Measurements from ENCODE around the gene DGKB.

DNA sequence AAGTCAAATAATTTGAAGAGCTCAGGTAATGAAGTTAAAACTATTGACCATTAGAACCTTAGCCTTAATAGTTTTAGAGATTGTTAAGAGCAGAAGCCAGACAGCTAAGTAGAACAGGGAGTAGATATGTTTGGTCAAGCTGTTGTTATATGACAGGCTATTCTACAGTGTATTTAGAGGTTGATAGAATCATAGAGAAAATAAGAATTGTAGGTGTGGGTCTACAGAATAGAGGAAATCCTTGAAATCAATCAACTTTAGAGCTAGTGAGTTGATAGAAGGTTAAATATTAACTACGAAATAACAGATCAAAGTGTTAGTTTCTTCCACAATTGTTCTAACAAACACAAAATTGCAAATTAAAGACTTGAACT is 80.1 kb downstream of the DGKB start:
- TF ChIP-seq CTCF (IDR thresholded peaks at IDR 0.05) (no peak), POLR2A (IDR thresholded peaks at IDR 0.05) (no peak)

Data from body of pancreas (tissue), 4 donors.